Measurements from ENCODE around the gene GRM1.
A peak's percentile ranks its signal among the peaks of the same experiment; 100 is the strongest.

Gene GRM1

DNA sequence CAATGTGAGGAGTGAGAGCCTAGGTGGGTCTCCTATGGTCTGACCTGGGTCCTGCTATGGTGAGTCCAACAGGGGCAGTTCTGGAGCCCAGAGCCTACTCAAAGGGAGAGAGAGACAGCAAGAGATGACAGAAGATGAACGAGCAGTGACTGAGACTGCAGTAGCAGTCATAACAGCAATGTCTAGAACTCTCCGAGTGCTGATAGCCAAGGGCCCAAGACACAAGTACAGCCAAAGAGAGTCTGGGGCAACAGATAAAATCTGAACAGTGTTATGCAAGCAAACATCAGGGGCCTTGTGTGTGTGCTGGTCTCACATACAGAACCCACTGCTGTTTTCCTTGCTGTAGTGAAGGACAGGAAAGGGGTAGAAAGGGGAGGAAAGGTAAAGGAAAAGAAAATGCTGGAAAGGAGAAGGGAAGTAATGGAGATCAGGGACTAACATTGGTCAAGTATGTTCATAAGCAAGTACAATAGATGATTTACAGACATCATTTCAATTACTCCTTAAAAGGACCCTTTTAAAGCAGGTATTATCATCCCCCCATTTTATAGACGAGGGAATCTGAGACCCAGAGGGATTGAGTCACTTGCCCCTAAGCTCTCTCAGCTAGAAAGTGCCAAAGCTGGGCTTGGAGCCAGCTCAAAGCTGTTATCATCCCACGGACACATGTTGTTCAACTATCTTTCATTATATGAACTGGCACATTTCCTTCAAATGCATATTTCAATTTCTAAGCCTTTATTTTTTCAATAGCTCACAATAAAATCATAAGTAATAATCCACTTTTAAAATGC, 332.5 kb downstream of the GRM1 start:
- TF ChIP-seq, protein P1, sequence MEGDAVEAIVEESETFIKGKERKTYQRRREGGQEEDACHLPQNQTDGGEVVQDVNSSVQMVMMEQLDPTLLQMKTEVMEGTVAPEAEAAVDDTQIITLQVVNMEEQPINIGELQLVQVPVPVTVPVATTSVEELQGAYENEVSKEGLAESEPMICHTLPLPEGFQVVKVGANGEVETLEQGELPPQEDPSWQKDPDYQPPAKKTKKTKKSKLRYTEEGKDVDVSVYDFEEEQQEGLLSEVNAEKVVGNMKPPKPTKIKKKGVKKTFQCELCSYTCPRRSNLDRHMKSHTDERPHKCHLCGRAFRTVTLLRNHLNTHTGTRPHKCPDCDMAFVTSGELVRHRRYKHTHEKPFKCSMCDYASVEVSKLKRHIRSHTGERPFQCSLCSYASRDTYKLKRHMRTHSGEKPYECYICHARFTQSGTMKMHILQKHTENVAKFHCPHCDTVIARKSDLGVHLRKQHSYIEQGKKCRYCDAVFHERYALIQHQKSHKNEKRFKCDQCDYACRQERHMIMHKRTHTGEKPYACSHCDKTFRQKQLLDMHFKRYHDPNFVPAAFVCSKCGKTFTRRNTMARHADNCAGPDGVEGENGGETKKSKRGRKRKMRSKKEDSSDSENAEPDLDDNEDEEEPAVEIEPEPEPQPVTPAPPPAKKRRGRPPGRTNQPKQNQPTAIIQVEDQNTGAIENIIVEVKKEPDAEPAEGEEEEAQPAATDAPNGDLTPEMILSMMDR (conservative IDR thresholded peaks at IDR 0.05), result no peak
- no peak for TF ChIP-seq ZFX (IDR thresholded peaks at IDR 0.05)
- H3K27ac ChIP-seq, result no peak overlapping the region

DNA sequence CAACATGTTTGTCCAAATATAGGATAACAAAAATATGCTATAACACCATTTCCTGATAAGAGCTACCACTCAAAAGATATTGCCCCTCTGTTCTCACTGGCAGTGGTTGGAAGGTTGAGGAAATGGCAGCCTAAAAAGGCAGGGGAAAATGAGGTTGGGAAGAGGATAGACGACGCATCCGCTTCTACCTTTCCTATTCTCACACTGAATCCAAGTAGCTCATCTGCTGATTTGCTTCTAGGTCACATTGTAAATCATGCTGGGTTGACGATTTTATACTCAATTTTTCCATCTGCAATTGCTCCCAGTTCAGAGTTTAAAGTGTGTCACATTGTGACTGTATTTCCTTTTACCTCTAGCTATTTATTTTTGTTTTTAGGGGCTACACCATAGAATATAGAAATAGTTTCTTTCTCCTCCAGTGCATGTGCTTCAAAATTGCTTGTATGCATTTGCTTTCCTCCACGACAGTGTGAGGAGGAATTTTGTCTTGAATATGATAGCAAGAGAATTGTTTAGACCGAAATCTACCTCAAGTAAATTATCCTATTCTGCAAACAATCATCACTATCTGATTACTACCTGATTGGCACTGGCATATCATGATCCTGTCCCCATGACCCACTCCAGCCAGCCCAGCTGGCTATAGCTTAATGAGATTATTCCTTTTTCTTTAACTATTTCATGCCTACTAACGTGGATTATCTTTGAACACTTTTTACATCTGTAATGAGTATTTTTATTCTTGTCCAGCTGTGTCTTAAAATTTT, 335.2 kb downstream of the GRM1 start:
- TF ChIP-seq, protein P1 (conservative IDR thresholded peaks at IDR 0.05), result no peak

DNA sequence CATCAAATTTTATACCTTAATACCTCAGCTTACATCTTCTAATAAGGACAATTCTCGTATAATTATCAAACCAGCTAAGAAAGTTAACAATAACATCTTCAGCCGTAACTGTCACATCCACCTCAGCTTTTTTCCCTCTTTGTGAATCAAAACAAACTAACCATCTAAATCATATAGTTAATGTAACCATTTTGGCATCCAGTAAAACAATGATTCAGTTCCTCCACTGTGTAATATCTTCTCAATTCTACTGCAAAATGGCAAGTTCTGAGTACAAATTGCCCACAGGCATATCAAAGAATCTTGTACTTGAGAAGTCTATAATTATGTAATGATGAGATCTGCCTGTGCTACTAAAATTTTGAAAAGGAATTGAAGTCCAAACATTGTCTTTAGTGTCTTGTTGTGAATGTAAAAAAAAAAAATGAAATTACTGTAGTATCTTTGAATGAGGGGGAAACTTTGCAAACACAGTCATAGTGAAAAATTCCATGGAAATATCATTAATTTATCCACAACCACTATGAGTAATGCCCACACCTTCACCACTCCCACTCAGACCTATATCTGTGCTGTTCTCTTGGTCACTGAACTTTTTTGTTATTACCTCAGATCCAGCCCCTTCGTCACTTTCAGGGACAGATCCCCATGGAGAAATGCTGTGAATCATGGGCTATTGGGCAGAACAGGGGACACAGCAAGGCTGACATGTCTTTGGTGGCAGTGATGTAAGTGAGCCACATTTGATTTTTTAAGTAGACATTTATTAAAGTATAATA, 336.1 kb downstream of the GRM1 start:
- TF ChIP-seq, protein P1 (conservative IDR thresholded peaks at IDR 0.05), result no peak
- no peak for TF ChIP-seq ZFX (IDR thresholded peaks at IDR 0.05)
- no peak overlapping the region for H3K27ac ChIP-seq

More for the DNA sequence above, 335.2 kb downstream of the GRM1 start:
- H3K27ac ChIP-seq, result no peak overlapping the region

DNA sequence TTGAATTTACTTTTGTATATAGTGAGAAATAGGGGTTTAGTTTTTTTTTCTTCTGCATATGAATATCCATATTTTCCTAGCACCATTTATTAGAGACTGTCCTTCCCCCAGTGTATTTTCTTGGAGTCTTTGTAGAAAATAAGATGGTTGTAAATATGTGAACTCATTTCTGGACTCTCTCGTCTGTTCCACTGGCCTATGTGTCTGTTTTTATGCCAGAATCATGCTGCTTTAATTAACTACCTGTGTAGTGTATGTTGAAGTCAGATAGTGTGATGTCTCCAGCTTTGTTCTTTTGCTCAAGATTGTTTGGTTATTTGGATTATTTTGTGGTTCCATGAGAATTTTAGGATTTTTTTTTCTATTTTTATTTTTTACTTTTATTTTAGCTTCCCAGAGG, 338.2 kb downstream of the GRM1 start:
- H3K27ac ChIP-seq, result no peak overlapping the region

DNA sequence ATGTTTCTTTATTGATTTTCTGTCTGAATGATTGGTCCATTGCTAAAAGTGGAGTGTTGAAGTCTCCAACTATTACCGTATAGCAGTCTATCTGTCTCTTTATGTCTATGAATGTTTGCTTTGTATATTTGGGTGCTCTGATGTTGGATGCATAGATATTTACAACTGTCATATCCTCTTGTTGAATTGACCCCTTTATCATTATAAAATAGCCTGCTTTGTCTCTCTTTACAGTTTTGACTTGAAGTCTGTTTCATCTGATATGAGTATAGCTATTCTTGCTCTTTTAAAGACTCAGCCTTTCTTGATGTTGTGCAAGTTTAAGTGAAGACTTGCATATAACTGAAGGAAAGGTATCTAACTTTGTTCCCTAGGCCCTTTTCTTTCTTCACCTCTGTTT, 341.0 kb downstream of the GRM1 start:
- no peak for TF ChIP-seq ZFX (IDR thresholded peaks at IDR 0.05)
- TF ChIP-seq, protein P1 (conservative IDR thresholded peaks at IDR 0.05), result no peak
- H3K27ac ChIP-seq, result no peak overlapping the region

More for the DNA sequence above, 338.2 kb downstream of the GRM1 start:
- TF ChIP-seq, protein P1 (conservative IDR thresholded peaks at IDR 0.05), result no peak
- TF ChIP-seq ZFX (IDR thresholded peaks at IDR 0.05), result no peak

DNA sequence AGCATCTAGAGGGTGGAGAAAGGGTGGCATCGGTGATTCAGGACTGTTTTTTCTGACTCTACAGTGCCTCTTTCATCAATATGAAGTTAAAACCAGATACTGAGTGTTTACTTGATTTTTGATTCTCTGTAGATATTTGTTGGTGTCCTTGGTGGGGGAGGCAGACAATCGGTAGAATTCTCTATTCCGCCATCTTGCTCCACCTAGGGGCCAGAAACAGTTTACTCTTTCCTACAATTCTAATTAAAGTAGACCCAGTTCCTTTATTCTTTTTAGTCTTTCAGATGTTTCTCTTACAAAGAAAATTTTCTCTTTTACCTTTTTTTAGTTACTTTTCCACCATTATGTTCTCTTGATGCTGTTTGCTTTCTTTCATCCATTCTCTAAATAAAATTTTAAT, 352.6 kb downstream of the GRM1 start:
- H3K27ac ChIP-seq, result no peak overlapping the region
- TF ChIP-seq ZFX (IDR thresholded peaks at IDR 0.05), result no peak
- TF ChIP-seq, protein P1 (conservative IDR thresholded peaks at IDR 0.05), result peak; percentile 45

All from C4-2B (cell line).